ENCODE measurements around the gene RABGAP1. TPM values are rescaled to one million over a fixed set of nuclear protein-coding genes. Genes with fewer than 3 reads are reported as not detected.

Gene RABGAP1
- 11.8 to 19.0 TPM (median 14.2 TPM) in 5 replicates for total RNA-seq (2022; extraction: Qiagen RNA extraction)

GRCh38 chr9:122940749-122941581, at the start of gene RABGAP1:
TSS of gene RABGAP1 (plus strand) at chr9:122941020. CDS start at chr9:122957060, 16,040 bp downstream.

GRCh38 chr9:122904823-122905710, 35.8 kb upstream of the RABGAP1 start, which contains the start of gene RC3H2:
TSS of gene RC3H2 (minus strand) at chr9:122905359. CDS start at chr9:122897509, 7,850 bp downstream.

GRCh38 chr9:122912964-122913673, 27.7 kb upstream of the RABGAP1 start, which contains the start of gene ZBTB6:
TSS of gene ZBTB6 (minus strand) at chr9:122913323. CDS start at chr9:122912072, 1,251 bp downstream.

GRCh38 chr9:122931226-122932121, 9.3 kb upstream of the RABGAP1 start, which contains the start of gene ZBTB26:
TSS of gene ZBTB26 (minus strand) at chr9:122931512. CDS start at chr9:122919934, 11,578 bp downstream.

GRCh38 chr9:123033352-123033751, 92.5 kb downstream of the RABGAP1 start, which contains the start of gene GPR21:
TSS of gene GPR21 (plus strand) at chr9:123033667. CDS start at chr9:123034567, 900 bp downstream.

Other genes starting within 250 kb of the RABGAP1 start
- gene OR1L4, start 217.0 kb upstream of the RABGAP1 start, total RNA-seq (2022; extraction: Qiagen RNA extraction): not detected in 5 replicates
- not detected in 5 replicates for gene OR1L6, start 198.7 kb upstream of the RABGAP1 start, total RNA-seq (2022; extraction: Qiagen RNA extraction)
- gene OR5C1, start 152.1 kb upstream of the RABGAP1 start, total RNA-seq (2022; extraction: Qiagen RNA extraction): not detected in 5 replicates
- gene OR1K1, start 140.9 kb upstream of the RABGAP1 start, total RNA-seq (2022; extraction: Qiagen RNA extraction): not detected in 5 replicates
- 14.3 to 18.9 TPM (median 16.5 TPM) in 5 replicates for gene PDCL, start 112.4 kb upstream of the RABGAP1 start, total RNA-seq (2022; extraction: Qiagen RNA extraction)
- gene RC3H2, start 35.7 kb upstream of the RABGAP1 start, total RNA-seq (2022; extraction: Qiagen RNA extraction): 15.6 to 22.7 TPM (median 21.2 TPM) in 5 replicates
- 4.7 to 6.2 TPM (median 5.3 TPM) in 5 replicates for gene ZBTB6, start 27.7 kb upstream of the RABGAP1 start, total RNA-seq (2022; extraction: Qiagen RNA extraction)
- 1.2 to 2.3 TPM (median 2.0 TPM) in 5 replicates for gene ZBTB26, start 9.5 kb upstream of the RABGAP1 start, total RNA-seq (2022; extraction: Qiagen RNA extraction)
- gene GPR21, start 92.6 kb downstream of the RABGAP1 start, total RNA-seq (2022; extraction: Qiagen RNA extraction): not detected in 5 replicates

Data from A549 treated with Hydrocortisone at 1 μM for 4 hours (cell line).